H54 (cell line): ENCODE data around the gene ADCY6.

ENCODE experiments used
- DNase-seq: peaks from one replicate; pipeline ENCODE4 v3.0.0; 2011; ENCODE audit warnings: low spot score, mixed read lengths; ENCODE audit not compliant: insufficient read length
- FAIRE-seq: peaks from 3 replicates; lab custom pipeline; 2011; peaks lifted over from hg19 to GRCh38; lab: Jason Lieb, UNC
- POLR2A ChIP-seq: IDR thresholded peaks from 2 replicates; pipeline ENCODE4 v1.6.1; 2011; ENCODE audit warnings: low read depth, mild to moderate bottlenecking, low read length

The ADCY6 gene

DNA sequence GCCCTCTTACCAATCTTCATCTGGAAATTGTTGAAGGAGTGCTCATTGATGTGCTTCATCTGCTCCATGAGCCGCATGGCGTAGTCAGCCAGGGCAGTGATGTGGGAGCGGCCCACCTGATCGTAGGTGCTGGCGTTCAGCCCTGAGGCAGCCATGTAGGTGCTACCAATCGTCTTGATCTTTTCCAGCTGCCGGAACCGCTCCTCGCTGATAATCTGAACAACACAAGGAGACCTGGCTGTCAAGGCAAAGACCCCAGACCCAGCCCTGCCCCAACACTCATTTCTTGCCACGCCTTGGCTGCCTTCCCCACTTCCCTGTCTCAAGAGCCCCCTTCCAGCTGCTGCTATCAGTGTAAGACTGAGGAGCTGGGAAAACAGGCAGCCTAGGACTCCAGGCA is 18.1 kb downstream of the ADCY6 start:
- DNase-seq = no peak
- TF ChIP-seq POLR2A = no peak
- FAIRE-seq = no peak

DNA sequence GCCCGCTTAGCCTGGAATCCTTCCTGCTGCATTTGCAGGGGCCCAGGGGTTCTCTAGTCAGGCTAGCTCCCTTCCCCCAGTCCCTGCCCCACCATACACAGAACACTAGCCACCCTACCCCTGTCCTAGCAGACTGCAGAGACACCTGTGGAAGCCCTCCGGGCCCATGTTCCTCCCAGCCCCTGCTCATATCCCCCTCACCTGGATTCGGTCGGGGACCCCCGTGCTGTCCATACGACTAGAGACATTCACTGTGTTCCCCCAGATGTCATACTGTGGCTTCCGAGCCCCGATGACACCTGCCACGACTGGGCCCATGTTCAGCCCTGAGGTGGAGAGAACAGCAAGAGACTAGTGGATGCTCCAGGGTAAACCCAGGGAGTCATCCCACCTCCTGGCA is 20.2 kb downstream of the ADCY6 start:
- no peak for DNase-seq

DNA sequence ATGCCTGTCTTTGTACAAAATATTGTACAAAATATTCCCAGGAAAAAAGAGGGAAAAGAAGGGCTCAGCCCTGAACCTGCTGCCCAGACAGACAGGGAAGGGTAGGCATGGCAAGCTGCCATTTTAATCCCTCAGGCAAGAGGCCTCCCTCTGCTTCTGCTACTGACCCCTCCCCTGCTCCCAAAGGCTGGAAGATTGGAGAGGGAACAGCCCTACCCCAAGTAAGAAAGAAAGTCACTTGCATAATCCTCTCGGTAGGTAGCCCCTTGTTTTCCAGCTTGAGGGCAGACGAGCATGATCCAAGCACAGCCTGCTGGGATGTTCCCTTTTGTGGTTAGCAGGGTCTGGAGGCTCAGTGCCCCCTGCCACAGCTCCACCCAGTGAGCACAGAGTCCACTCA is 20.7 kb downstream of the ADCY6 start:
- DNase-seq (no peak), FAIRE-seq (no peak)
- no peak for TF ChIP-seq POLR2A

More for the DNA sequence above, 20.2 kb downstream of the ADCY6 start:
- no peak for FAIRE-seq
- TF ChIP-seq POLR2A = no peak

DNA sequence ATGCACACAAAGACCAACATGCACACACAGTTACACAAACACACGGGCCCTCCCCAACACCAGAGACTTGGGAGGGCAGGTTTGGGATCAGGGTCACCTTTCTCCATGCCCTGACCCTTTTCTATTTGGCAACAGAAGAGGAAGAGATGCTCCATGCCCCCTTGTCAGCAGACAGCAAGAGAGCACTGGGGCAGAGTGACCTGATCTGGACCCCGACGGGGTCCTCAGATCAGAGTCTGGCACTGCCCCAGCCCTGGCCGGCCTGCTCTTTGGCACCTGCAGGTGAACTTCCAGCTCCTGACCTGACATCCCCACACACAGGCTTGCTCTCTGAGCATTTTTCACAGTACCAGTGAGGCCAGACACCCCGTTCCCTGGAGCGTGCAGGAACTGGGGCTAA is 21.4 kb downstream of the ADCY6 start:
- TF ChIP-seq POLR2A = no peak
- no peak for DNase-seq
- FAIRE-seq = no peak

DNA sequence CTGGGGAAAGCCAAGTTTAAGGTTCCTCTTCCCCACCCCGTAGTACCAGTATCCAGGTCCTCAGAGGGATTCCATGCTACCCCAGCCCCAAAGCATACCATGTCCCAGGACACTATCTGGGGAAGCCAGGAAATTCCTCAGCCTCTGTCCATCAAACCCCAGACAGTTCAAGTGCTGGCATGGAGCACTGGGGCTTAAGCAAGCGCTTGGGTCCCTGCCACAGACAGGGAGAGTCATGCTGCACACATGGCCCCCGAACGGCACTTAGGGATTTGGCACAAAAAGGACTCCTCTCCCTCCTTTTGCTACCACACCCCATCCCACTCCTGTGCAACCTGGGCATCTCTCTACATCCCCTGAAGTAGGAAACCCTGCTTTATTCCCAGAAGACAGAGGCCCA is 21.8 kb downstream of the ADCY6 start:
- FAIRE-seq (no peak), DNase-seq (no peak)
- TF ChIP-seq POLR2A = no peak

DNA sequence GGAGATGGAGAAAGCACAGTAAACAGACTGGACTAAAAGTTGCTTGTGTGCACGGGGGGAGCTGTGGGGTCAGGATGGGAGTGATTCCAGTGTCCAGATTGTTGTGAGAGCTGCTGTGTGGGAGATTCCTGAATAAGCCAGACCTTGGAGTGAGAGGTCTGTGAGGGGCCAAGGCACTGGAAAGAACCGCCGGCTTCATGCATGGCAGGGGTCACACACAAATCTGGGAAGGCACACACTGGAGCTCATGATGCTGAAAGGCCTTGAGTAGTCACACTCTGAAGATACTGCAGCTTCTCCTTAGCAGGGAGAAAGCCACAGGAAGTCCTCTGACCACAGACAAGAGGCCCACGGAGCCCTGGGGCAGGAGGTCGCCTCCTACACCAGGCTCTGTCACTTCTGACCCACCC is 23.1 kb downstream of the ADCY6 start:
- no peak for DNase-seq
- no peak for FAIRE-seq
- no peak for TF ChIP-seq POLR2A

DNA sequence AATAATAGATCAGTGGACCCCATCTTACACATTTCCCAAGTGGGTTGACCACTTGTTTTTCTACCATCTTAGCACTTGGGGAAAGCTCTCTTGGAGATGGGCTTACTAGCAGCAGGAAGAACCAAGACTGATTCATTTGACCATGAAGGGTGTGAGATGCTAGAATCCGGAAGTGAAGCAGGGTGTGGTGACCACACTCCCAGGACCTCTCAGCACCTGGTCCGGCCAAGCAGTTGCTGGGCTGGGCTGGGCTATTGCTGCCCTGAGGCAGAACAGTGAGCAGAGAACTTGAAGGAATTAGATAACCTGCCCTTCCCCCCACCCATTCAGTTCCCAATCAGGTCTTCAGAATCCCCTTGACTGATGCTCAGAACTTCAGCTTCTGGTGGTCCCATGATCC is 24.4 kb downstream of the ADCY6 start:
- no peak for FAIRE-seq
- TF ChIP-seq POLR2A = no peak
- no peak for DNase-seq

DNA sequence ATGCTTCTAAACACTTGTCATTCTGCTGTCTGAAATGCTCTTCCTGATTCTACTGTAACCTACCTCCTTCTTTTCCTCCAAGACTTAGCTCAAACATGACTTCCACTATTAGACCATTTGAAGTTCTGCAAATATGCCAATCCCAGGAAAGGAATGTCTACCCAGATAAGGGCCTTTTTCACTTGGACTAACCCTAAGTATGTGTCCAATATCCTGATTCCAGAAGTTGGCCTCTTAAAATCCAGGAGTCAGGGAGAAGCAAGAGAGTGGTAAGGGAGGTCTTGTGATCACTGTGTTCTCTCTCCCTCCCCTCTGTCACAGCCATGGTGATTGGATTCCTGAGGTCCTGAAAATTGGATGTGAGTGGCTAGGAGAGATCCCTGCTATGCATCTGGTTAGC is 30.2 kb downstream of the ADCY6 start:
- no peak for FAIRE-seq
- TF ChIP-seq POLR2A = no peak
- DNase-seq = no peak

DNA sequence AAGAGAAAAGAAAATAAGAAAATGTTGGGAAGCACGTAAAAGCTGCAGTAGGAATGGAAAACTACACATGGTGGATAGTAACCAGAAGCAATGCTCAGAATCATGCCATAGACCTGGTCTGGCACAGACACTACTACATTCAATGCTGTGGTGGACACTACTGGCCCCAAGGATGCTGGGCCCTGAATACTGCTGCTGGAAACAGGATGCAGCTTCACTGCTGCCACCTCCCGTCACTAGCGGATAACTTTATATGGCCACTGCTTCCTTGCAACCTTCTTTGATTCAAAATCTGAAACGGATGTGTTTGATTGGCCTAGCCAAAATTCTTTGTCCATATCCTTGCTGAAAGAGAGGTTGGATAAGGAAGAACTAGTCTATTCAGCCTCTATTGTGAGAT is 30.7 kb downstream of the ADCY6 start:
- no peak for TF ChIP-seq POLR2A
- no peak for FAIRE-seq

DNA sequence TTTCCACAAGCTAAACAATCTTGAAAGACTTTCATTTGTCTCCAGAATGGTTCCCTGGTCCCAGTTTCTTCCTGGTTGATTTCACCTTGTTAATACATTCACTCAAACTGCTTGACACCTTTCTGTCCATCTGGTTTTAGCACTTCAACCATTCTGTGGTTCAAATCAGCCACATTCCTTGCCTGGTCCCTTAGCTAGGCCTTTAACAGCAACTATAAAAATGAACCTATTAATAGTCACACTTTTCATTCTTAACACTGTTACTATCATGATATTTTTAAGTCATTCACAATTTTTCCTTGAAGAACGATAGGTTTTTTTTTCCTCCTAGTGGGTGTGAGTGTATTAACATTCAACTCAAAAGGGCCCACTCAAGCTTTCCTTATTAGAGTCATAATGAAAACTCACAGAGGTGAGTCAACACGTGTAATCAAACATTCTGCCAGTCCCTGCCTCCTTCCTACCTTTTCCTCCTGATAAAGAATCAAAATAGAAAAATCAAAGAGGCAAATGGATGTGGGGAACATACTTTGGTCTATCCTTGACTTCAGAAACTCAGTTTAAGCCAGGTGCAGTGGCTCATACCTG is 38.0 kb downstream of the ADCY6 start:
- no peak for TF ChIP-seq POLR2A
- DNase-seq (no peak), FAIRE-seq (no peak)

More for the DNA sequence above, 30.7 kb downstream of the ADCY6 start:
- DNase-seq = no peak

DNA sequence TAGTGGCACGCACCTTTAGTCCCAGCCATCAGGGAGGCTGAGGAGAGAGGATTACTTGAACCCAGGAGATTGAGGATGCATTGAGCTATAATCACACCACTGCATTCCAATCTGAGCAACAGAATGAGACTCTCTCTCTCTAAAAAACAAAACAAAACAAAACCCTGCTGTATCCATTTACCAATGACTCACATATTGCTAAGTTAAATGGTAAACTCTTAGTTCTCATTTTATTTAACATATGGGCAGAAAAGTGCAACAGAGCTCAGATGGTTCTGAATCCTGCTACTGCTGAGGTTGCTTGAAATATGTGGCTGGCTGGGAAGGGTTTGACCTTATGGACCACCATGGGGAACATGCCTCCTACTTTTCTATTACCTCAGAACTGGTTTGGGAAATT is 38.7 kb downstream of the ADCY6 start:
- TF ChIP-seq POLR2A = no peak
- DNase-seq = no peak
- FAIRE-seq = no peak

DNA sequence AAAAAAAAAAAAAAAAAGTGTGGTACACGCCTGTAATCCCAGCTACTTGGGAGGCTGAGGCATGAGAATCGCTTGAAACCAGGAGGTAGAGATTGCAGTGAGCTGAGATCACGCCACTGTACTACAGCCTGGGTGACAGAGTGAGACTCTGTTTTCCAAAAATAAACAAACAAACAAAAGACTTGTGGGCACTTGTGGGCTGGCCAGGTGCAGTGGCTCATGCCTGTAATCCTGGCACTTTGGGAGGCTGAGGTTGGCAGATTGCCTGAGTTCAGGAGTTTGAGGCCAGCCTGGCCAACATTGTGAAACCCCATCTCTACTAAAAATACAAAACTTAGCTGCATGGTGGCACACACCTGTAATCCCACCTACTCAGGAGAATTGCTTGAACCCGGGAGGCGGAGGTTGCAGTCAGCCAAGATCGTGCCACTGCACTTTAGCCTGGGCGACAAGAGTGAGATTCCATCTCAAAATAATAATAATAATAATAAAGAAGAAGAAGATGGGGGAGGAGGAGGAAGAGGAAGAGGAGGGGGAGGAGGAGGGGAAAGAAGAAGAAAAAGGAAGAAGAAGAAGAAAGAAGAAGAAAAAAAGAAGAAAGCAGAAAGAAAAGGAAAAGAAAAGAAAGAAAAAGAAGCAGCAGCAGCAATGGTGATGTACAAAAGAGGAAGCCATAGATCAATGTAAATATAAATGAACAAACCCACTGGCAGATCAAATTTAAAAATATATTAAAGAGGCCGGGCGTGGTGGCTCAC is 44.5 kb downstream of the ADCY6 start:
- FAIRE-seq = no peak
- no peak for TF ChIP-seq POLR2A
- no peak for DNase-seq

DNA sequence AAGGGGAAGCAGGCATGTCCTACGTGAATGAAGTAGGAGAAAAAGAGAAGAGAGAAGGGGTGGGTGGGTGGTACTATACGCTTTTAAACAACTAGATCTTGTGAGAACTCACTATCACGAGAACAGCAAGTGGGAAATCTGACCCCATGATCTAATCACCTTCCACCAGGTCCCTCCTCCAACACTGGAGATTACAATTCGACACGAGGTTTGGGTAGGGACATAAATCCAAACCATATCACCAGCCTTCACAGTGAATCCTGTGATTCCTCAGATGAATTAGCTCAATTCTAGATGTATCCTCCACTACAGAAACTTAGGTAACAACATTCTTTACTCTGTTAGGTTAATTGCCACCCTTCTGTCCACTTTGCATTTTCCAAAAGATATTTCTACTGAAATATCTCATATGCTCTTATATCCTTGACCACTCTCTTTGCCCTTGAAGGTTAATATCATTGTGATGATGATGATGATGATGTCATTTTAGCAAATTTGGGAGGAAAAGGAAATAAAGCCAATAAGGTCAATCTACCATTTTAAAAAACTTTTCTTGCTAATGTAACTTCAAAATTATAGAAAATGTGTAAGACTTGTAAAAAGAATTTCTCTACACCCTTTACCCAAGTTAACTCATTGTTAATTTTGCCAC is 49.1 kb downstream of the ADCY6 start:
- DNase-seq = no peak
- no peak for FAIRE-seq
- TF ChIP-seq POLR2A = no peak

DNA sequence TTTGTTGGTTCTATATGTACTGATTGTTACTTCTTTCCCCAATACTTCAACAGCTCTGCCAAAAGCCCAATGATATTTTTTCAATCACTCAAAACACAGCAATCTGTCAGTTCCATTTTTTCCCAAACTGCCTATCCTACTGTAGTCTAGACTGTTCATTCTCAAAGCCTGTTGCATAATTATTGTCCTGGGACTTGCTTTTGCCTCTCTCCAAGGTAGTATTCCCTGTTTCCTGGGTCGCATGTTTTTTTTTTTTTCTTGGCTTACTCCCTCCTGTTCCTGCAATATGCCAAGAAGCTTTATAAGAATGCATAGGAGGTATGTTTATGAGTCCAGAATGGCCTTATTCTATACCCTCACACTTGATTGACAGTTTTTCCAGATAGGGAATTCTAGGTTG is 52.4 kb downstream of the ADCY6 start:
- FAIRE-seq (no peak), DNase-seq (no peak)
- TF ChIP-seq POLR2A = no peak
